Activated gamma-delta T cell treated with Interleukin-2 at 50 U/mL for 16 hours (primary cell): ENCODE data around the gene ZBP1.
"Not testable (repeated sequence)": the region's sequence is repeated elsewhere in the genome, so short reads cannot be mapped to it uniquely, and the experiment has no call there.

Experiments used
- DNase-seq: peaks from one replicate; pipeline ENCODE4 v3.0.0-alpha.2; 2020

The ZBP1 gene

GRCh38 chr20:57638173-57638894, 18.1 kb upstream of the ZBP1 start:
- DNase-seq, result no peak

GRCh38 chr20:57633945-57634491, 13.8 kb upstream of the ZBP1 start:
- no peak for DNase-seq

- DNase-seq, result no peak
These were observed 12.1 kb upstream of the ZBP1 start for GRCh38 chr20:57632286-57632685.

GRCh38 chr20:57630061-57630460, 9.8 kb upstream of the ZBP1 start:
- DNase-seq, result no peak

GRCh38 chr20:57629491-57629901, 9.3 kb upstream of the ZBP1 start:
- DNase-seq, result not testable (repeated sequence)

- DNase-seq, result not testable (repeated sequence)
These were observed 8.7 kb upstream of the ZBP1 start for GRCh38 chr20:57628962-57629308.

GRCh38 chr20:57628047-57628961, 8.1 kb upstream of the ZBP1 start:
- peak; percentile 62 for DNase-seq

GRCh38 chr20:57627339-57627738, 7.1 kb upstream of the ZBP1 start:
- DNase-seq, result no peak

- DNase-seq, result no peak
These were observed 5.8 kb upstream of the ZBP1 start for GRCh38 chr20:57625978-57626377.

GRCh38 chr20:57625181-57625958, 5.1 kb upstream of the ZBP1 start:
- DNase-seq, result no peak

- no peak for DNase-seq
These were observed 3.9 kb upstream of the ZBP1 start for GRCh38 chr20:57624124-57624523.

- DNase-seq, result peak; percentile 67
These were observed 2.6 kb upstream of the ZBP1 start for GRCh38 chr20:57622579-57623381.

- DNase-seq, result no peak
These were observed 2.0 kb upstream of the ZBP1 start for GRCh38 chr20:57622201-57622570.

GRCh38 chr20:57621421-57622200, 1.4 kb upstream of the ZBP1 start:
- no peak for DNase-seq

GRCh38 chr20:57620999-57621398, 773 bp upstream of the ZBP1 start:
- DNase-seq, result no peak

- peak; percentile 58 for DNase-seq
These were observed 985 bp downstream of the ZBP1 start for GRCh38 chr20:57619051-57619831.

- no peak for DNase-seq
These were observed 1.5 kb downstream of the ZBP1 start for GRCh38 chr20:57618764-57619050.

GRCh38 chr20:57618091-57618763, 2.0 kb downstream of the ZBP1 start:
- no peak for DNase-seq

GRCh38 chr20:57617079-57617795, 3.0 kb downstream of the ZBP1 start:
- DNase-seq, result no peak
